ENCODE results near the gene CNPY1.

DNA sequence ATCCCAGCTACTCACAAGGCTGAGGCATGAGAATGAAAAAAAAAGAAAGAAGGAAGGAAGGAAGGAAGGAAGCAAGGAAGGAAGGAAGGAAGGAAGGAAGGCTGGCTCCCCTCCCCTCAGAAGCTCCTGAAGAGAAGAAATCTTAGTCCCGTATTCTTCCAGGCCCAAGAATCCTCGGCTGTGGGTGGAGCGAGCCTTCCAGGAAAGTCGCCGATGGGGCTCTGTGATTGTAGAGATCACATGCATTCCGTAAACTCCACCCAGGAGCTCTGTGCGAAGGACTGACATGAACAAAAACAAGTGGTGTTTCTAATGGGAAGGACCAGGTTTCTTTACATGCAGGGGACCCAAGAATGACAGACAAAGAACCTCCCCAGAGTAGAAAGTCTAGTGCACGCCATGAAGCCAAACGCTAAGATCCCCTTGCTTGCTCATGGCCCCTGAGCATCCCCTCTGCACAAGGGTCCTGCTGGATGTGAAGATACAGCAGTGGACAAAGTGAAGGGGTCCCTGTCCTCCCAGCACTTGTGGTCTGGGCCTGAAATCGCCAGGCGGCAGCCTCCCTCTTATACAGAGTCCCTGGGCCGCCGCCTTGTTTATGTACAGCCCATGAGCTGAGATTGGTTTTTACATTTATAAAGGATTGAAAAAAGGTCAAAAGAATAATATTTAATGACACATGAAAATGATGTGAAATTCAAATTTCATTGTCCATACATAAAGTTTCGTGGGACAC, 25.2 kb downstream of the CNPY1 start:
- TF ChIP-seq EZH2phosphoT487 (IDR thresholded peaks at IDR 0.05; ENCODE audit: low read depth, severe bottlenecking, unreplicated experiment) (no peak), EZH2 (IDR thresholded peaks at IDR 0.05; ENCODE audit: borderline replicate concordance) (no peak)
- TF ChIP-seq, protein P1, sequence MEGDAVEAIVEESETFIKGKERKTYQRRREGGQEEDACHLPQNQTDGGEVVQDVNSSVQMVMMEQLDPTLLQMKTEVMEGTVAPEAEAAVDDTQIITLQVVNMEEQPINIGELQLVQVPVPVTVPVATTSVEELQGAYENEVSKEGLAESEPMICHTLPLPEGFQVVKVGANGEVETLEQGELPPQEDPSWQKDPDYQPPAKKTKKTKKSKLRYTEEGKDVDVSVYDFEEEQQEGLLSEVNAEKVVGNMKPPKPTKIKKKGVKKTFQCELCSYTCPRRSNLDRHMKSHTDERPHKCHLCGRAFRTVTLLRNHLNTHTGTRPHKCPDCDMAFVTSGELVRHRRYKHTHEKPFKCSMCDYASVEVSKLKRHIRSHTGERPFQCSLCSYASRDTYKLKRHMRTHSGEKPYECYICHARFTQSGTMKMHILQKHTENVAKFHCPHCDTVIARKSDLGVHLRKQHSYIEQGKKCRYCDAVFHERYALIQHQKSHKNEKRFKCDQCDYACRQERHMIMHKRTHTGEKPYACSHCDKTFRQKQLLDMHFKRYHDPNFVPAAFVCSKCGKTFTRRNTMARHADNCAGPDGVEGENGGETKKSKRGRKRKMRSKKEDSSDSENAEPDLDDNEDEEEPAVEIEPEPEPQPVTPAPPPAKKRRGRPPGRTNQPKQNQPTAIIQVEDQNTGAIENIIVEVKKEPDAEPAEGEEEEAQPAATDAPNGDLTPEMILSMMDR (IDR thresholded peaks at IDR 0.05; ENCODE audit: poor library complexity): no peak

Measured in hepatocyte (in vitro differentiated cells).